ENCODE data around the gene OR4E2. TPM values are rescaled to one million over a fixed set of nuclear protein-coding genes. Genes with fewer than 3 reads are reported as not detected.
"Not testable (repeated sequence)": the region's sequence is repeated elsewhere in the genome, so short reads cannot be mapped to it uniquely, and the experiment has no call there.

The OR4E2 gene, protein sequence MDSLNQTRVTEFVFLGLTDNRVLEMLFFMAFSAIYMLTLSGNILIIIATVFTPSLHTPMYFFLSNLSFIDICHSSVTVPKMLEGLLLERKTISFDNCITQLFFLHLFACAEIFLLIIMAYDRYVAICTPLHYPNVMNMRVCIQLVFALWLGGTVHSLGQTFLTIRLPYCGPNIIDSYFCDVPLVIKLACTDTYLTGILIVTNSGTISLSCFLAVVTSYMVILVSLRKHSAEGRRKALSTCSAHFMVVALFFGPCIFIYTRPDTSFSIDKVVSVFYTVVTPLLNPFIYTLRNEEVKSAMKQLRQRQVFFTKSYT
- not detected in 2 replicates for total RNA-seq

DNA sequence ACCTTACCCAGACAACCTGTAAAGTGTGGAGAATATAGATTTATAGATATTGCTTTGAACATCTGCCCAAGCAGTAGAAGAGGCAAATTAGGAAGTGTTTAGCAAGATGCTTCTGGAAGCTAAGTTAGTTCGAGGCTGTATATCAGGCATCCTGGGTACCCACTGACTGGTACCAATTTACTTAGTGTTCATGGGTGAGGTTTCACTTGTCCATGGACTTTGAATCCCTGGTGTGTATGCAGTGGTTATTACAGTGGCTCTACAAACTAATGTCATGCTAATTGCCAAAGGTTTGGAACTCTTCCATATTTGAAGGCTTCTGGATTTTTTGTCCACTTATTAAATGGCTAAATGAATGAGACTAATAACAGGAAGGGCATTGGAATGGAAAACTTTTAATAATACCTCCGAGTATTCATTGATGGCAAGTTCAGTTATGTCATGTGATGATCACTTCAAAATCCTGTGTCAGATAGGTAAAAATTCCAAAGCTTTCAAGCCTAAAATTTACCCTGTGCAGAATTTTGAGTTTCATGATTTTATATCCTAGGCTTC is at the start of gene OR4E2:
Gene OR4E2 (plus strand): TSS at position 505 of the 555 bp plus-strand sequence. CDS start 11,248 bp downstream, outside the sequence.
- H3K4me3 ChIP-seq (ENCODE audit: low read depth, low read length) = no peak within 1 kb of the TSS
- DNase-seq (ENCODE audit: low read depth) = no peak
- TF ChIP-seq CTCF (conservative IDR thresholded peaks at IDR 0.05; ENCODE audit: low read depth, low read length) = no peak

DNA sequence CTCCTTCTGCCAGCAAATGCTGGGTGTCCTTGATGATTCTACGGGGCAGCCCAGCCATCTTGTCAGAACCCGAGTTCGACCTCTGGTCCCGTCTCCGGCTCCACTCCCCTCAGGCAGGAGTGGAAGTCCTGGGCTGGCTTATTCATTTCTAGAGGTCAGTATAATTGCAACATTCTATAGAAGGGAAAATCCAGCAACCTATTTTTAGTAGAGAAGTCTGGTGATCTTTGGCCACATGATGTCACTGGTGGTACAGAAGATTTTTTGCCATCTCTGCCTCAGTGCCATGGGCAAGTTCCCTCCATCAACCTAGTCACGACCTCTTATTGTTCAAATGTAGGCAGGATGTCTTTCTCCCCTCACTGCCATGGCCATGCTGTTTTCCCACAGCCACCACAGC is 41.3 kb upstream of the OR4E2 start:
- DNase-seq (ENCODE audit: low read depth) = no peak
- no peak overlapping the region for H3K4me3 ChIP-seq (ENCODE audit: low read depth, low read length)
- TF ChIP-seq CTCF (conservative IDR thresholded peaks at IDR 0.05; ENCODE audit: low read depth, low read length) = no peak

GRCh38 chr14:21614240-21614639 is 39.4 kb upstream of the OR4E2 start:
- DNase-seq (ENCODE audit: low read depth) = no peak
- TF ChIP-seq CTCF (conservative IDR thresholded peaks at IDR 0.05; ENCODE audit: low read depth, low read length) = no peak
- H3K4me3 ChIP-seq (ENCODE audit: low read depth, low read length) = no peak overlapping the region

DNA sequence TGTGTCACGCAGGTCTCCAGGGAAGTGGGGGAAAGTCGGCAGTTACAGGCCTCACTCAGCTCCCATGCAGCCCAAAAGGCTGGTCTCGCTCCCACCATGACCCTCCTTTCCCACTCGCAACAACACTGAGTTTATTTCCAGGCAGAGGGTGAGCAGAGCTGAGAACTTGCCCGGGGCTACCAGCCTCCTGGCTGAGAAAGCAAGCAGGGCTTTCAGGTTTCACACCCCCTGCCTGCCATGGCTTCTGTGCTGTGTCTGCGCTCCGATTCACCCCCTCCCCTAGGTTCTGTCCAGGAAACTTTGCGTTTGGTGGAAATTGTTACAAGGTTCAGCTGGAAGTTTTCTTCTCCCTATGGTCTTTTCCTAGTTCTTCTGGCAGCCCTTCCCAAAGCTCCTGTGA is 36.0 kb upstream of the OR4E2 start:
- TF ChIP-seq CTCF (conservative IDR thresholded peaks at IDR 0.05; ENCODE audit: low read depth, low read length) = no peak
- DNase-seq (ENCODE audit: low read depth) = no peak
- no peak overlapping the region for H3K4me3 ChIP-seq (ENCODE audit: low read depth, low read length)

GRCh38 chr14:21626491-21627230 is 27.0 kb upstream of the OR4E2 start:
- no peak for DNase-seq (ENCODE audit: low read depth)
- no peak overlapping the region for H3K4me3 ChIP-seq (ENCODE audit: low read depth, low read length)
- TF ChIP-seq CTCF (conservative IDR thresholded peaks at IDR 0.05; ENCODE audit: low read depth, low read length) = no peak

DNA sequence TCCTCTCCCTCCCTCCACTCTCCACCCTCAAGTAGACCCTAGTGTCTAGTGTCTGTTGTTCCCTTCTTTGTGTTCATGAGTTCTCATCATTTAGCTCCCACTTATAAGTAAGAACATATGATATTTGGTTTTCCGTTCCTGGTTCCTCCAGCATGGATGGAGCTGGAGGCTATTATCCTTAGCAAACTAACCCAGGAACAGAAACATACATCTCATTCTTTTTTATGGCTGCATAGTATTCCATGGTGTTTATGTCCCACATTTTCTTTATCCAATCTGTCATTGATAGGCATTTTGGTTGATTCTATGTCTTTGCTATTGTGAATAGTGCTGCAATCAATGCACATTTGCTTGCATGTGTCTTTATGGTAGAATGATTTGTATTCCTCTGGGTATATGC is 23.1 kb upstream of the OR4E2 start:
- DNase-seq (ENCODE audit: low read depth); H3K4me3 ChIP-seq (ENCODE audit: low read depth, low read length): not testable (repeated sequence)

- H3K4me3 ChIP-seq (ENCODE audit: low read depth, low read length) = no peak overlapping the region
- TF ChIP-seq CTCF (conservative IDR thresholded peaks at IDR 0.05; ENCODE audit: low read depth, low read length) = no peak
- DNase-seq (ENCODE audit: low read depth) = no peak
Measured at GRCh38 chr14:21631084-21631483, 22.6 kb upstream of the OR4E2 start.
